ENCODE data around the gene GNLY.

Gene GNLY

DNA sequence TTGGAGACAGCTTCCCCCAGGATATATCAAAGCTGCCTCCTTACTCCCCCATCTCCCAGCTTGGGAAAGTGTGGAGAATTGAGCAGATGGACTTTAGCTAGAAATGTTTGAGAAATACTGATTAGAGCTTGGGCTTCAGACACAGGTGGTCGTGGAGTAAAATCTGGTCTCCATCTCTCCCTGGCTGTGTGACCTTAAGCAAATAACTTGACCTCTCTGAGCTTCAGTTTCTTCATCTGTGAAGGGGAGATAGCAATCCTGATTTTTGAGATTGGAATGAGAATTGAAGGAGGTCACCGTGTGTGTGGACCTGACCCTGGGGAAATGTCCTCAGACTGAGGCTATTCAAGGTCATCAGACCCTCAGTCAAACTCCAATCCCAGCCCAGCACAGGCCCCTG is 3.6 kb downstream of the GNLY start:
- no peak overlapping the region for H3K4me3 ChIP-seq (ENCODE audit: low read depth, low read length)
- TF ChIP-seq CTCF (IDR thresholded peaks at IDR 0.05; ENCODE audit: borderline replicate concordance, insufficient read depth, low read depth, low read length), result no peak

GRCh38 chr2:85698184-85698879 is 4.2 kb downstream of the GNLY start:
- no peak for TF ChIP-seq CTCF (IDR thresholded peaks at IDR 0.05; ENCODE audit: borderline replicate concordance, insufficient read depth, low read depth, low read length)
- no peak overlapping the region for H3K4me3 ChIP-seq (ENCODE audit: low read depth, low read length)

- TF ChIP-seq CTCF (IDR thresholded peaks at IDR 0.05; ENCODE audit: borderline replicate concordance, insufficient read depth, low read depth, low read length), result no peak
- no peak overlapping the region for H3K4me3 ChIP-seq (ENCODE audit: low read depth, low read length)
Measured at GRCh38 chr2:85698880-85699254, 4.7 kb downstream of the GNLY start.

DNA sequence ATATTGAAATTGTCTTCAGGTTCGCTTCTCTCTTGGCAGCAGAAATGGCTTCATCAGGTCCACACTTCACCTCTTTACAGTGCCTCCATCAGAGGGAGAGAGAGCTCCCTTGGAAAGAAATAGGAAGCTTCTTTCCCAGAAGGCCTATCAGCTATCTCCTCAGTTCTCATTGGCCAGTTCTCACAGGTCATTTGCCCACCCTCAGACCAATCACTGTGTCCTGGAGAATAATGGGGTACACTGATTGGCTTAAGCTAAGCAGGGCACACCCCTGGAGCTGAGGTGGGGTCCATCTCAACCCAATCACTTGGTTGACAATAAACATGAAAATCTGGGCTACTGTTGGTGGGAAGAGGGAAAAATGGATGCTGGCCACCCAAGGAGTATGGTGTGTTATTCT is 5.2 kb downstream of the GNLY start:
- H3K4me3 ChIP-seq (ENCODE audit: low read depth, low read length), result no peak overlapping the region
- TF ChIP-seq CTCF (IDR thresholded peaks at IDR 0.05; ENCODE audit: borderline replicate concordance, insufficient read depth, low read depth, low read length), result no peak

- H3K4me3 ChIP-seq (ENCODE audit: low read depth, low read length), result no peak overlapping the region
- no peak for TF ChIP-seq CTCF (IDR thresholded peaks at IDR 0.05; ENCODE audit: borderline replicate concordance, insufficient read depth, low read depth, low read length)
Measured at GRCh38 chr2:85702172-85702571, 8.0 kb downstream of the GNLY start.

DNA sequence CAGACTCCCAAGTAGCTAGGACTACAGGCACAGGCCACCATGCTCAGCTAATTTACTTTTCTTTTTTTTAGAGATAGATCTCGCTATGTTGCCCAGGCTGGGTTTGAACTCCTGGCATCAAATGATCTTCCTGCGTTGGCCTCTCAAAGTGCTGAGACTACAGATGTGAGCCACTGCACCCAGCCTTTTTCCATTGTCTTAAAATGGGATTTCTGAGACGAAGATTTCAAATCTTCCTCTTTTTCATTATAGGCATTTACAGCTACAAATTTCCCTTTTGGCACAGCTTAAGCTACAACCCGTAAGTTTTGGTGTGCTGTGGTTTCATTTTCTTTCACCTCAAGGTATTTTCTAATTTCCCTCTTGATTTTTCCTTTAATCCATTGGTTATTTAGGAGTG is 8.6 kb downstream of the GNLY start:
- no peak overlapping the region for H3K4me3 ChIP-seq (ENCODE audit: low read depth, low read length)
- no peak for TF ChIP-seq CTCF (IDR thresholded peaks at IDR 0.05; ENCODE audit: borderline replicate concordance, insufficient read depth, low read depth, low read length)

DNA sequence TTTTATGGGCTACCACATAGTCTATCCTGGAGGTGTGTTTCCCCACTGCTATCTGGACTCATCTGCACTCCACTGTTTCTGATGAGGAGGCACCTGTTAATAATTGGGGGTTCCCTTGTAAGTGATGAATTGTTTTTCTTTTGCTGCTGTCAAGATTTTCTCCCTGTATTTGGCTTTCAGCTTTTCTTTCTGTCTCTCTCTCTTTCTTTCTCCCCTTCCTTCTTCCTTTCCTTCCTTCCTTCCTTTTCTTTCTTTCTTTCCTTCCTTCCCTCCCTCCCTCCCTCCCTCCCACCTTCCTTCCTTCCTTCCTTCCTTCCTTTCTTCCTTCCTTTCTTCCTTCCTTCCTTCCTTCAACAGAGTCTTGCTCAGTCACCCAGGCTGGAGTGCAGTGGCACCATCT is 9.2 kb downstream of the GNLY start:
- TF ChIP-seq CTCF (IDR thresholded peaks at IDR 0.05; ENCODE audit: borderline replicate concordance, insufficient read depth, low read depth, low read length), result no peak
- H3K4me3 ChIP-seq (ENCODE audit: low read depth, low read length), result no peak overlapping the region

All from GM12875 (cell line).